ENCODE results near the gene RHEBL1. TPM values are rescaled to one million over a fixed set of nuclear protein-coding genes. Genes with fewer than 3 reads are reported as not detected.
A peak's percentile ranks its signal among the peaks of the same experiment; 100 is the strongest.

The RHEBL1 gene, protein sequence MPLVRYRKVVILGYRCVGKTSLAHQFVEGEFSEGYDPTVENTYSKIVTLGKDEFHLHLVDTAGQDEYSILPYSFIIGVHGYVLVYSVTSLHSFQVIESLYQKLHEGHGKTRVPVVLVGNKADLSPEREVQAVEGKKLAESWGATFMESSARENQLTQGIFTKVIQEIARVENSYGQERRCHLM
- total RNA-seq (2021) (2.9 and 3.4 TPM in 2 replicates), Bru-seq, nascent RNA (percentile 30 among the genes with signal in this experiment), BruChase-seq, experiment 1, labeled RNA remaining after a 2-hour chase (percentile 33 among the genes with signal in this experiment), BruChase-seq, experiment 2, labeled RNA remaining after a 6-hour chase (percentile 24 among the genes with signal in this experiment)
- long read RNA-seq, partial matches to known transcripts = 4 of 9 reads
- long read RNA-seq, other reads (novel, unspliced or antisense) = 0 of 9 reads

DNA sequence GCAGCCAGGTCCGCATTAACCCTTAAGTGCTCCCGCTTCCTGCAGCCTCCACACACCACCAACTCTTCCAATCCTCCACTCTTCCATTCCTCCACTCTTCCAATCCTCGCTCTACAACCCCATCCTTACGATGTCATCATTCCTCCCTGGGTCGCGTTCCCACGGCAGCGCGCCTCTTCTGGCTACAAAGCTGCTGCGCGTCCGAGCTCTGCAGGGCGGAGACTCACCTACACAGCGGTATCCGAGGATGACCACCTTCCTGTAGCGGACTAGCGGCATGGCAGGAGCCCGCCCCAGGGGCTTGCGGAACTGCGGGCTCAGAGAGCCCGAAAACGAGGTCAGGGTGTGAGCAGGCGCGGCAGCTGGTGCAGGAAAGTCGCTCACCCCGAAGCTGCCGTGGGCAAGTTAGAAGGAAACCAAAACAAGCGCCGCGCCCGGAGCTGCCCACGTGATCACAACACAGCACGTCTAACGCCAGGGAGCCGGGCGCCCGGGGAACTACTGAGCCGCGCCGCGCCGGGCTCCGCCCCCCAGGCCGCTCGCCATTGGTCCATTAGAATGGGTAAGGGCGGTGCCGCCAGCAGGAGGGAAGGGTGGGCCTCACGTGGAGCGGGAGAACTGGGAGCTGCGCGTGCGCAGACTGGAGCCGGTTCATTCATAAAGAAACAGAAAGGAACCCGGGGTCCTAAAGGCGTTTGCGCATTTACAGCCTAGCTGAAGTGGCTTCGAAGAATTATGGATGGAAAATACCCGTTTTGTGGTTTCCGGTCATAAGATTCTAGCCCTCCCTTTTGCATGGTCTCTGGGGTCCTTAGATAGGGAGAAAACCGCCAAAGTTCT, at the start of gene RHEBL1:
RHEBL1 (minus strand) TSS at position 473 of the 840 bp plus-strand sequence; CDS start at position 279, 194 bp downstream.
- Histone ChIP-seq H3K27me3 (ENCODE audit: insufficient read depth, low read depth) (no peaks in the 10 kb centered on the region), H2AFZ (peak within 1 kb of the TSS; percentile 97), H3K79me2 (ENCODE audit: low read depth) (no peaks in the 10 kb centered on the region), H3K4me2 (peak within 1 kb of the TSS; percentile 92), H3K27ac (peak within 1 kb of the TSS; percentile 39; the same call in 1 of the 2 replicates), H3K4me1 (replicated peaks; ENCODE audit: insufficient read depth) (peaks cover 8% of the 10 kb centered on the region; the same call in 1 of the 2 replicates), H3K36me3 (ENCODE audit: low read depth) (no peaks in the 10 kb centered on the region), H3K9me3 (ENCODE audit: insufficient read depth, low read depth) (no peaks in the 10 kb centered on the region), H4K20me1 (ENCODE audit: insufficient read depth) (no peaks in the 10 kb centered on the region), H3F3A (ENCODE audit: insufficient read depth, low read depth) (peaks cover 13% of the 10 kb centered on the region; the same call in 1 of the 2 replicates), H3K4me3 (peak within 1 kb of the TSS; percentile 95), H3K9me2 (ENCODE audit: insufficient read depth) (no peaks in the 10 kb centered on the region)
- ChIA-PET POLR2A (ENCODE audit: unreplicated experiment) (interaction anchor here (0.6 to 0.8 kb wide), 4 partner anchors 18 to 719 kb away, joined by 3 to 4 read pairs (median 4); partner anchors contain the start of gene ZNF641), CTCF (interaction anchor here (0.5 to 1.4 kb wide), 8 partner anchors 16 to 165 kb away, joined by 3 to 13 read pairs (median 3); partner anchors contain the start of gene DHH)
- TF ChIP-seq CTCF (conservative IDR thresholded peaks at IDR 0.05) (no peak; the same call in 1 of the 2 replicates), EZH2 (IDR thresholded peaks at IDR 0.05; ENCODE audit: low read depth) (no peak)
- intact Hi-C loops (cut with micrococcal nuclease; ENCODE audit: unreplicated experiment) = loop anchor here (1.0 to 10.0 kb wide), 3 partner anchors 19 to 195 kb away; partner anchors contain the start of genes LMBR1L and TUBA1C
- DNase-seq = peak; percentile 88 to 98
- BruUV-seq (replicated peaks) = no TSS peak

GRCh38 chr12:49111206-49111605, 41.4 kb upstream of the RHEBL1 start:
- Histone ChIP-seq H3K27ac (peak overlapping the region; percentile 20), H3K4me2 (peak overlapping the region; percentile 99), H3K36me3 (ENCODE audit: low read depth) (no peaks in the 10 kb centered on the region), H3K9me3 (ENCODE audit: insufficient read depth, low read depth) (no peaks in the 10 kb centered on the region), H3K9me2 (ENCODE audit: insufficient read depth) (no peaks in the 10 kb centered on the region), H3K4me1 (replicated peaks; ENCODE audit: insufficient read depth) (peaks cover 27% of the 10 kb centered on the region), H3K4me3 (peak overlapping the region; percentile 92), H3K27me3 (ENCODE audit: insufficient read depth, low read depth) (no peaks in the 10 kb centered on the region), H4K20me1 (ENCODE audit: insufficient read depth) (no peaks in the 10 kb centered on the region), H3F3A (ENCODE audit: insufficient read depth, low read depth) (peaks cover 13% of the 10 kb centered on the region; the same call in 1 of the 2 replicates), H3K79me2 (ENCODE audit: low read depth) (peaks cover 37% of the 10 kb centered on the region), H2AFZ (peak overlapping the region; percentile 89)
- POLR2A ChIA-PET (ENCODE audit: unreplicated experiment) = interaction anchor here (0.6 kb wide), 3 partner anchors 153 to 322 kb away, joined by 4 to 5 read pairs (median 4); partner anchors contain the start of gene ADCY6
- TF ChIP-seq EZH2 (IDR thresholded peaks at IDR 0.05; ENCODE audit: low read depth) (no peak), CTCF (conservative IDR thresholded peaks at IDR 0.05) (no peak)
- no peak for DNase-seq
- CTCF ChIA-PET = interaction anchor here (0.6 to 2.7 kb wide), 3 partner anchors 10 to 112 kb away, joined by 3 to 22 read pairs (median 4); no protein-coding TSS in a partner anchor
- BruUV-seq (replicated peaks) = no TSS peak
- intact Hi-C loops (cut with micrococcal nuclease; ENCODE audit: unreplicated experiment) = no loop called here
